ENCODE results near the gene TRAPPC5. TPM values are rescaled to one million over a fixed set of nuclear protein-coding genes. Genes with fewer than 3 reads are reported as not detected.
"Not testable (repeated sequence)": the region's sequence is repeated elsewhere in the genome, so short reads cannot be mapped to it uniquely, and the experiment has no call there.

TRAPPC5 gene
- total RNA-seq, 6 experiments from 2014 or later: 143 to 179 (median 159) TPM

GRCh38 chr19:7640803-7641202 lies 39.8 kb upstream of the TRAPPC5 start:
- Mint-ChIP-seq H3K27ac (no peak overlapping the region), H3K4me1 (ENCODE audit: low read depth) (no peaks in the 10 kb centered on the region), H3K36me3 (ENCODE audit: low read depth) (no peaks in the 10 kb centered on the region), H3K9me3 (peaks cover 4% of the 10 kb centered on the region; the same call in 1 of the 2 replicates), H3K27me3 (ENCODE audit: insufficient read depth) (peaks cover 9% of the 10 kb centered on the region), H3K4me3 (no peak overlapping the region)
- DNase-seq: no peak
- TF ChIP-seq CTCF (IDR thresholded peaks at IDR 0.05): no peak

GRCh38 chr19:7641290-7642276 lies 39.0 kb upstream of the TRAPPC5 start:
- peaks cover 11% of the 10 kb centered on the region for H3K27me3 Mint-ChIP-seq (ENCODE audit: insufficient read depth)
- H3K9me3 Mint-ChIP-seq: peaks cover 4% of the 10 kb centered on the region; the same call in 1 of the 2 replicates
- no peaks in the 10 kb centered on the region for H3K36me3 Mint-ChIP-seq (ENCODE audit: low read depth)
- no peak for TF ChIP-seq CTCF (IDR thresholded peaks at IDR 0.05)
- no peaks in the 10 kb centered on the region for H3K4me1 Mint-ChIP-seq (ENCODE audit: low read depth)
- no peak overlapping the region for H3K27ac Mint-ChIP-seq
- DNase-seq: no peak
- H3K4me3 Mint-ChIP-seq: no peak overlapping the region

GRCh38 chr19:7642295-7643030 lies 38.2 kb upstream of the TRAPPC5 start:
- no peaks in the 10 kb centered on the region for H3K36me3 Mint-ChIP-seq (ENCODE audit: low read depth)
- no peaks in the 10 kb centered on the region for H3K4me1 Mint-ChIP-seq (ENCODE audit: low read depth)
- no peak overlapping the region for H3K27ac Mint-ChIP-seq
- H3K27me3 Mint-ChIP-seq (ENCODE audit: insufficient read depth): peaks cover 12% of the 10 kb centered on the region
- peaks cover 4% of the 10 kb centered on the region; the same call in 1 of the 2 replicates for H3K9me3 Mint-ChIP-seq
- DNase-seq: no peak
- TF ChIP-seq CTCF (IDR thresholded peaks at IDR 0.05): no peak
- H3K4me3 Mint-ChIP-seq: no peak overlapping the region

- Mint-ChIP-seq H3K9me3 (peaks cover 4% of the 10 kb centered on the region; the same call in 1 of the 2 replicates), H3K4me1 (ENCODE audit: low read depth) (no peaks in the 10 kb centered on the region), H3K27ac (no peak overlapping the region), H3K4me3 (no peak overlapping the region), H3K27me3 (ENCODE audit: insufficient read depth) (peaks cover 11% of the 10 kb centered on the region), H3K36me3 (ENCODE audit: low read depth) (no peaks in the 10 kb centered on the region)
- DNase-seq: no peak
- no peak for TF ChIP-seq CTCF (IDR thresholded peaks at IDR 0.05)
These were observed 37.6 kb upstream of the TRAPPC5 start for GRCh38 chr19:7643031-7643415.

- H3K36me3 Mint-ChIP-seq (ENCODE audit: low read depth); H3K9me3 Mint-ChIP-seq; H3K27me3 Mint-ChIP-seq (ENCODE audit: insufficient read depth); DNase-seq; H3K4me1 Mint-ChIP-seq (ENCODE audit: low read depth); H3K27ac Mint-ChIP-seq; H3K4me3 Mint-ChIP-seq: not testable (repeated sequence)
These were observed 36.7 kb upstream of the TRAPPC5 start for GRCh38 chr19:7643629-7644549.

Data from HFFc6 (cell line).